Thyroid gland (tissue), 4 donors: ENCODE data around the gene SRPRB. TPM values are rescaled to one million over a fixed set of nuclear protein-coding genes. Genes with fewer than 3 reads are reported as not detected.

Experiments used
- DNase-seq, 2 donors: peaks; one replicate each; pipeline ENCODE4 v3.0.0-alpha.2; 2019
- H3K27ac ChIP-seq, 3 donors: fragments of 200-600 bp; sonication (generic); 1 replicate in 2 of 3; 2 replicates in 1 of 3; pipeline ENCODE4 v1.5.1; 2016 to 2019; ENCODE audit warnings: mild to moderate bottlenecking in 1 of 3, moderate library complexity in 1 of 3
- H3K27me3 ChIP-seq: fragments of 200-600 bp; sonication (generic); one replicate; pipeline ENCODE4 v1.5.1; 2019
- H3K36me3 ChIP-seq, 2 donors: fragments of 200-600 bp; sonication (generic); one replicate each; pipeline ENCODE4 v1.5.1; 2016 to 2019
- H3K4me1 ChIP-seq, 2 donors: fragments of 200-600 bp; sonication (generic); one replicate each; pipeline ENCODE4 v1.5.1; 2017 to 2019
- H3K4me3 ChIP-seq, 3 donors: fragments of 200-600 bp; sonication (generic); replicated peaks in 1 of 3; 1 replicate in 2 of 3; 2 replicates in 1 of 3; pipeline ENCODE4 v1.5.1; 2016; ENCODE audit warnings: mild to moderate bottlenecking in 1 of 3
- H3K9me3 ChIP-seq: fragments of 200-600 bp; sonication (generic); one replicate; pipeline ENCODE4 v1.5.1; 2017
- POLR2A ChIP-seq, 2 donors: fragments of 450-650 bp; IDR thresholded peaks; one replicate each; pipeline ENCODE4 v1.6.1; 2017; ENCODE audit warnings: antibody characterized with exemption in 2 of 2, mild to moderate bottlenecking in 2 of 2, moderate library complexity in 1 of 2
- WGBS, 2 donors: methylation state at CpG; one replicate each; pipeline ENCODE4 v1.1.5; 2017; 5-methylcytosine and 5-hydroxymethylcytosine counted together
- intact Hi-C: fragments of 100-400 bp; cut with DNase I; formaldehyde crosslinking; loops from one replicate; pipeline ENCODE4 v1.15.1; 2023
- total RNA-seq, 4 donors: library from RNA; depleted of rRNA; stranded (reverse); fragments of >200 nt; gene quantifications; one replicate each; pipeline ENCODE4 v1.2.3, GENCODE V29; 2016
- TF ChIP-seq, protein P1 (sequence below), 6 experiments: fragments of 200-600 bp in 3 of 6; fragments of 450-650 bp in 3 of 6; sonication (generic) in 3 of 6; IDR thresholded peaks; one replicate each; pipeline ENCODE4 v1.5.1; 2016 to 2019; ENCODE audit warnings: antibody characterized with exemption in 6 of 6, mild to moderate bottlenecking in 2 of 6, inconsistent platforms in 1 of 6, moderate library complexity in 1 of 6

Gene SRPRB
- total RNA-seq, 4 donors from 2014 or later, result 26.9 to 55.9 (median 45.2) TPM

DNA sequence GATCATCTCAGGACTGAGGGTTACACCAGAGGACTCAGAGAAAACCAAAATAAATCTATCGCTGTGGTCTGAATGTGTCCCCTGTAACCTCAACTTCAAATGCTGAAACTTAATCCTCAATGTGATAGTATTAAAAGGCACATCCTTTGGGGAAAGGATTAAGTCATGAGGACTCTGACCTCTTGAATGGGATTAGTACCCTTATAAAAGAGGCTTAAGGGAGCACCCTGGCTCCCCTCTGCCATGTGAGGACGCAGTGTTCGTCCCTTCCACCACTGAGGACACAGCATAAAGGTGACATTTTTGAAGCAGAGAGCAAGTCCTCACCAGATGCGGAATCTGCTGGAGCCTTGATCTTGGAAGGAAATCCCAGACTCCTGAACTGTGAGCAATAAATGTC, 39.5 kb downstream of the SRPRB start:
- DNase-seq, result no peak
- 93 to 94% methylated on average over 4 of the region's 4 CpGs for WGBS, 2 donors
- Histone ChIP-seq H3K36me3 (no peaks in the 10 kb centered on the region), H3K4me1 (no peaks in the 10 kb centered on the region), H3K27ac (no peak overlapping the region), H3K4me3 (no peak overlapping the region), H3K27me3 (no peaks in the 10 kb centered on the region), H3K9me3 (no peaks in the 10 kb centered on the region)
- no peak for TF ChIP-seq POLR2A (IDR thresholded peaks at IDR 0.05)
- TF ChIP-seq, protein P1, sequence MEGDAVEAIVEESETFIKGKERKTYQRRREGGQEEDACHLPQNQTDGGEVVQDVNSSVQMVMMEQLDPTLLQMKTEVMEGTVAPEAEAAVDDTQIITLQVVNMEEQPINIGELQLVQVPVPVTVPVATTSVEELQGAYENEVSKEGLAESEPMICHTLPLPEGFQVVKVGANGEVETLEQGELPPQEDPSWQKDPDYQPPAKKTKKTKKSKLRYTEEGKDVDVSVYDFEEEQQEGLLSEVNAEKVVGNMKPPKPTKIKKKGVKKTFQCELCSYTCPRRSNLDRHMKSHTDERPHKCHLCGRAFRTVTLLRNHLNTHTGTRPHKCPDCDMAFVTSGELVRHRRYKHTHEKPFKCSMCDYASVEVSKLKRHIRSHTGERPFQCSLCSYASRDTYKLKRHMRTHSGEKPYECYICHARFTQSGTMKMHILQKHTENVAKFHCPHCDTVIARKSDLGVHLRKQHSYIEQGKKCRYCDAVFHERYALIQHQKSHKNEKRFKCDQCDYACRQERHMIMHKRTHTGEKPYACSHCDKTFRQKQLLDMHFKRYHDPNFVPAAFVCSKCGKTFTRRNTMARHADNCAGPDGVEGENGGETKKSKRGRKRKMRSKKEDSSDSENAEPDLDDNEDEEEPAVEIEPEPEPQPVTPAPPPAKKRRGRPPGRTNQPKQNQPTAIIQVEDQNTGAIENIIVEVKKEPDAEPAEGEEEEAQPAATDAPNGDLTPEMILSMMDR (IDR thresholded peaks at IDR 0.05), result no peak
- intact Hi-C loops, result no loop called here

DNA sequence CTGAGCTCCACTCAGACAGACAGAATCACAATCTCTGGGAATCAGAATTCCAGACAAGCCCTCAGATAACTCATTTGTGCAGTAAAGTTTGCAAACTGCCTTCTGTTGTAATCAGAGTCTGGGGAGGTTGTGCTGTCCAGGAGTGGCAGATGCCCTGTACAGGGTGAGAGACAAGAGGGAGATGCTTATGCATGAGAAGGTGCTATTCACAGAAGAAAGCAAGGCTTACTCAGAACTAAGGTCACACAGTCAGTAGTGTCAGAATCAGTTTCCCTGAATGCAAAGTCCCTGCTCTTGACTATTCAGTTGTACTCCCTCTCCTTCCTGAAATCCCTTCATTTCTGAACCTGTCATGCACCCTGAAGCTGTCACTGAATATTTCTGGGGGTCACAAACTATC, 43.7 kb downstream of the SRPRB start:
- intact Hi-C loops, result no loop called here
- no peaks in the 10 kb centered on the region for H3K27me3 ChIP-seq
- no peak overlapping the region for H3K4me3 ChIP-seq
- H3K27ac ChIP-seq, result no peak overlapping the region
- DNase-seq, result no peak
- H3K4me1 ChIP-seq, result no peaks in the 10 kb centered on the region
- TF ChIP-seq POLR2A (IDR thresholded peaks at IDR 0.05), result no peak
- TF ChIP-seq, protein P1 (IDR thresholded peaks at IDR 0.05), result no peak
- H3K9me3 ChIP-seq, result no peaks in the 10 kb centered on the region
- no peaks in the 10 kb centered on the region for H3K36me3 ChIP-seq

DNA sequence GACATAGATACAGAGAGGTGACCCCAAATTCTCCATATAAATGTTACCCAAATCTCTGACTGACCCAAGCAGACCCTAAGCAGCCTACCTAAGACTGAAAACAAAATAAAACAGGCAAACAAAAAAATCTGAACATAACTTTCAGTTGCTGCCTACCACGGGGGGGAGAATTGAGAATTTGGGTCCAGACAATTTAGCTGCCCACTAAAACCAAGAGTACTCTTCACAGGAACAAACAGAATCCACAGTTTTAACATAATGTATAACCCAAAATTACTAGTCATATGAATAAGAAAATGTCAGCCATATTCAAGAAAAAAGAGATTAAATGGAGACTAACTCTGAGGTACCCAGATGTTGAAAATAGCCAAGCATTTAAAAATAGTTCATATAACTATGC, 44.4 kb downstream of the SRPRB start:
- H3K36me3 ChIP-seq, result no peaks in the 10 kb centered on the region
- H3K27me3 ChIP-seq, result no peaks in the 10 kb centered on the region
- no peaks in the 10 kb centered on the region for H3K9me3 ChIP-seq
- H3K4me3 ChIP-seq, result no peak overlapping the region
- 91 to 93% methylated on average over 1 of the region's 1 CpG for WGBS, 2 donors
- no peak overlapping the region for H3K27ac ChIP-seq
- TF ChIP-seq, protein P1 (IDR thresholded peaks at IDR 0.05), result no peak
- no peak for TF ChIP-seq POLR2A (IDR thresholded peaks at IDR 0.05)
- no peaks in the 10 kb centered on the region for H3K4me1 ChIP-seq
- no peak for DNase-seq
- intact Hi-C loops, result no loop called here

DNA sequence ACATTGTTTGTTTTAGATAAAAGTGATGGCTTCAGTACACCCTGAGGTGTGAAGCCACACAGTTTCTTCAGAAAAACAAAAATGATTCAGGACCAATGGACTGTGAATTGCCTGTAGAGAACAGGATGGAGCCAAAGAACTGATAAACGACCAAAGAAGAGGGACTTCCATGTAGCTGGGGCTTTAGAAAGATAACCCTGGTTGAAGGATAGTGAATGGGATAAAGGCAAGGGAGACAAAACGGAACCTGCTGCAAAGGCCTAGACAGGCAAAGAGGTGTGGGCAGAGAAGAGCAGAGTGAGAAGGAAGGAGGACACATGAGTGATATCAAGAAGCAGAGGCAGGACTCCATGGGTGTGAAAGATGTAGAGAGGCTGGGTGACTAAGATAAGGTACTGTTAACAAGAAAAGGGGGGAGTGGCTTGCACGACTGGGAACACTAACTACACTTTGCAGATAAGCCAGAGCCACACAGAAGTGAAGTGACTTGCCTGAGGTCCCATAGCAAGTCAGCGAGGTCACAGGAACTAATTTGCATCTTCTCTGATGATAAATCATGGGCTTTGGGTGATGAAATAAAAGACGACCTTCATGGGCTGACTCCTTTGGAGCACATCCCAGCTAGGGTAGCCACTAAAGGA, 45.8 kb downstream of the SRPRB start:
- WGBS, 2 donors, result 78 to 82% methylated on average over 5 of the region's 5 CpGs
- Histone ChIP-seq H3K36me3 (no peaks in the 10 kb centered on the region), H3K4me1 (no peaks in the 10 kb centered on the region), H3K4me3 (no peak overlapping the region), H3K27me3 (no peaks in the 10 kb centered on the region), H3K9me3 (no peaks in the 10 kb centered on the region), H3K27ac (no peak overlapping the region)
- intact Hi-C loops, result no loop called here
- no peak for DNase-seq
- TF ChIP-seq POLR2A (IDR thresholded peaks at IDR 0.05), result no peak
- TF ChIP-seq, protein P1 (IDR thresholded peaks at IDR 0.05), result no peak

DNA sequence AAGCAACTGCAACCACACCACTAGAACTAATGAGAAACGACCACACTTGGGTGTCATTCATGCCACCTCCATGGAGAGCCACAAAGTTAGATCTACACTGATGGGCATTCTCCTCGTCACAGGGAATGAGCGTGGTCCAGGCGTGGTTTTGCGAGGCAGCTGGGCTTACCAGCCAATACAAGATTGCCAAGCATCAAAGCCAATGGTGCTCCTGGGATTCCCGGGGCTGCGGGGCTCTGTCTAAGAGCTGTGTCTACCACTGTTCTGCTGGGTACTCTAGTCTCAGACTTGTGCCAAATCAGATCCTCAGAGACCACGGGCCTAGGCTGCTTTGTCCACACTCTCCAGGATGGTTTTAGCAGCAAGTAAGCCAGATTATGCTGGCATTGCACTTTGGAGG, 46.3 kb downstream of the SRPRB start:
- H3K4me3 ChIP-seq, result no peak overlapping the region
- 97 to 100% methylated on average over 6 to 8 of the region's 8 CpGs for WGBS, 2 donors
- TF ChIP-seq, protein P1 (IDR thresholded peaks at IDR 0.05), result no peak
- no peak for TF ChIP-seq POLR2A (IDR thresholded peaks at IDR 0.05)
- H3K27me3 ChIP-seq, result no peaks in the 10 kb centered on the region
- intact Hi-C loops, result no loop called here
- no peaks in the 10 kb centered on the region for H3K4me1 ChIP-seq
- no peak overlapping the region for H3K27ac ChIP-seq
- H3K9me3 ChIP-seq, result no peaks in the 10 kb centered on the region
- H3K36me3 ChIP-seq, result no peaks in the 10 kb centered on the region
- no peak for DNase-seq
